Colonic mucosa (tissue), 4 donors: ENCODE results near the gene RALGAPA1. TPM values are rescaled to one million over a fixed set of nuclear protein-coding genes. Genes with fewer than 3 reads are reported as not detected.
A peak's percentile ranks its signal among the peaks of the same experiment; 100 is the strongest.

Experiments used
- DNase-seq: peaks from one replicate; pipeline ENCODE4 v3.0.0-alpha.2; 2020
- H3K27ac ChIP-seq: fragments of 200-600 bp; one replicate; pipeline ENCODE4 v1.8.0; 2021
- H3K27me3 ChIP-seq: fragments of 200-600 bp; one replicate; pipeline ENCODE4 v1.8.0; 2021
- H3K36me3 ChIP-seq: fragments of 200-600 bp; one replicate; pipeline ENCODE4 v1.8.0; 2021
- H3K4me1 ChIP-seq: fragments of 200-600 bp; one replicate; pipeline ENCODE4 v1.8.0; 2021; ENCODE audit warnings: mild to moderate bottlenecking
- H3K4me3 ChIP-seq: fragments of 200-600 bp; one replicate; pipeline ENCODE4 v1.8.0; 2021
- H3K9ac ChIP-seq, 2 donors: one replicate each; pipeline ENCODE4 v1.7.0; 2013; ENCODE audit warnings: control low read depth in 2 of 2, low read depth in 2 of 2, low read length in 2 of 2
- H3K9me3 ChIP-seq: fragments of 200-600 bp; one replicate; pipeline ENCODE4 v1.8.0; 2021
- CTCF ChIP-seq: fragments of 200-600 bp; IDR thresholded peaks from one replicate; pipeline ENCODE4 v1.8.0; 2022; ENCODE audit warnings: antibody characterized with exemption, mild to moderate bottlenecking
- intact Hi-C: fragments of 100-400 bp; cut with DNase I; formaldehyde crosslinking; loops from one replicate; pipeline ENCODE4 v1.14.1; 2022
- total RNA-seq, 2 donors: library from RNA; stranded (reverse); fragmentation: NEBNext Ultra II Directional in 1 of 2; extraction: Animal tissue kit (Norgen Biotek cat#: 25700) in 1 of 2; gene quantifications; one replicate each; pipeline ENCODE4 v1.2.1, GENCODE V29; 2021
- donor health status: healthy.
- donor health status: DM: no; HTN: no; CAD: no.
- donor health status: DM: no; HTN: no; CAD: no.

RALGAPA1 gene
- total RNA-seq, 2 donors from 2014 or later: 68.4 to 69.8 TPM

GRCh38 chr14:35807131-35807961 is 1.7 kb downstream of the RALGAPA1 start:
- H3K27me3 ChIP-seq: no peaks in the 10 kb centered on the region
- TF ChIP-seq CTCF: no peak
- no peak overlapping the region for H3K9ac ChIP-seq
- intact Hi-C loops: no loop called here
- no peak for DNase-seq
- H3K36me3 ChIP-seq: no peaks in the 10 kb centered on the region
- H3K9me3 ChIP-seq: no peaks in the 10 kb centered on the region
- peak overlapping the region; percentile 98 for H3K27ac ChIP-seq
- H3K4me1 ChIP-seq: no peaks in the 10 kb centered on the region
- peak overlapping the region; percentile 78 for H3K4me3 ChIP-seq

GRCh38 chr14:35806006-35806907 is 2.8 kb downstream of the RALGAPA1 start:
- no peak for TF ChIP-seq CTCF
- no peaks in the 10 kb centered on the region for H3K36me3 ChIP-seq

DNA sequence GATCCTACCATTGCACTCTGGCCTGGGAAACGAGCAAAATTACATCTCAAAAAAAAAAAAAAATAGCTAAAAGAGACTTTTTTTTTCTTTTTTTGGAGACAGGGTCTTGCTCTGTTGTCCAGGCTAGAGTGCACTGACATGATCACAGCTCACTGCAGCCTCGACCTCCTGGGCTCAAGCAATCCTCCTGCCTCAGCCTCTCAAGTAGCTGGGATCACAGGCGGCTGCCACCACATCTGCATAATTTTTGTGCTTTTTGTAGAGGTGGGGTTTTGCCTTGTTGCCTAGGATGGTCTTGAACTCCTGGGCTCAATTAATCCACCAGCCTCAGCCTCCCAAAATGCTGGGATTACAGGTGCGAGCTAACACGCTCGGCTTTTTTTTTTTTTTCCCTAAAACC is 11.3 kb downstream of the RALGAPA1 start:
- Histone ChIP-seq H3K9me3 (no peaks in the 10 kb centered on the region), H3K36me3 (no peaks in the 10 kb centered on the region), H3K27me3 (no peaks in the 10 kb centered on the region), H3K27ac (no peak overlapping the region), H3K9ac (no peak overlapping the region), H3K4me3 (no peak overlapping the region), H3K4me1 (no peaks in the 10 kb centered on the region)
- DNase-seq: no peak
- no peak for TF ChIP-seq CTCF
- intact Hi-C loops: no loop called here

More at GRCh38 chr14:35806006-35806907, 2.8 kb downstream of the RALGAPA1 start:
- DNase-seq: no peak
- intact Hi-C loops: no loop called here
- Histone ChIP-seq H3K9me3 (no peaks in the 10 kb centered on the region), H3K27me3 (no peaks in the 10 kb centered on the region), H3K4me1 (no peaks in the 10 kb centered on the region), H3K9ac (no peak overlapping the region), H3K4me3 (peak overlapping the region; percentile 78), H3K27ac (peak overlapping the region; percentile 98)

DNA sequence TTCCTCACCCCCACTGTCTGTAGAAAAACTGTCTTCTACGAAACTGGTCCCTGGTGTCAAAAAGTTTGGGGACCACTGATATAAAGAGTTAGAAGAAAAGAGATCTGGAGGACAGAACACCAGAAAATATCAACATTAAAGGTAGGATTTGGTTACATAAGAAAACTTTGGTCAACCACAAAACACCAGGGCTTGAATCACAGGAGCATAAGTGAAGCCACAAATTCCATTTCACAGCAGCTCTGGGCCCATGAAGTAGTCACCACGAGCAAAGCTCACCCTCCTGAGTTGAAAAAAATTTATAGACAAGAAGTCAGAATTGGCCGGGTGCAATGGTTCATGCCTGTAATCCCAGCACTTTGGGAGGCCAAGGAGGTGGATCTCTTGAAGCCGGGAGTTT is 19.4 kb downstream of the RALGAPA1 start:
- no peak overlapping the region for H3K4me3 ChIP-seq
- TF ChIP-seq CTCF: no peak
- no peak overlapping the region for H3K27ac ChIP-seq
- intact Hi-C loops: no loop called here
- no peak for DNase-seq
- H3K9ac ChIP-seq: no peak overlapping the region
- no peaks in the 10 kb centered on the region for H3K36me3 ChIP-seq
- H3K4me1 ChIP-seq: no peaks in the 10 kb centered on the region
- no peaks in the 10 kb centered on the region for H3K9me3 ChIP-seq
- H3K27me3 ChIP-seq: no peaks in the 10 kb centered on the region

DNA sequence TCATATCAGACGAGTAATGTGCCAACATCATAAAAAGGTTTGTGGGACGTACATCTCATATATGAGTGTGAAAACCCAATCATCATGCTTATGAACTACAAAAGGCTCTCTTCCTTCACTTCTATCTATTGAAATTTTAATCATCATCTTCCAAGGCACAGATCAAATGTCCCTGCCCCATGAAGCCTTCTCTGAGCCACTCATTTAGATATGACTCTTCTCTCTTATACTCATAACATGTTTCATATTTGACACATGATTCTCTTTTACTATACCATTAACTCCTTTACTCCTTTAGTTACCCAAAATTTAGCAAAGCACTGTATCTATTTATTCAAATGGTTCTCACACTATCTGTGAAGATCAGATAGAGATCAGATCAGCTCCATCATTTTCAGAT is 22.2 kb downstream of the RALGAPA1 start:
- intact Hi-C loops: no loop called here
- Histone ChIP-seq H3K36me3 (no peaks in the 10 kb centered on the region), H3K4me3 (no peak overlapping the region), H3K4me1 (no peaks in the 10 kb centered on the region), H3K9me3 (no peaks in the 10 kb centered on the region), H3K27me3 (no peaks in the 10 kb centered on the region), H3K9ac (no peak overlapping the region), H3K27ac (no peak overlapping the region)
- no peak for TF ChIP-seq CTCF
- no peak for DNase-seq
